Psoas muscle (tissue), 8 donors: ENCODE results near the gene WNT6. TPM values are rescaled to one million over a fixed set of nuclear protein-coding genes. Genes with fewer than 3 reads are reported as not detected.
A peak's percentile ranks its signal among the peaks of the same experiment; 100 is the strongest.

Source experiments
- ATAC-seq, 4 donors: fragments of 200-7000 bp; cut with Tn5 transposase; one replicate each; pipeline ENCODE4 v1.9.1; 2020; ENCODE audit warnings: moderate library complexity in 3 of 4, mild to moderate bottlenecking in 2 of 4
- DNase-seq, 2 donors: peaks; one replicate each; pipeline ENCODE4 v3.0.0-alpha.2; 2020
- H3K27ac ChIP-seq: fragments of 200-600 bp; one replicate; pipeline ENCODE4 v1.8.0; 2022
- H3K27me3 ChIP-seq, 3 donors: fragments of 200-600 bp in 1 of 3; one replicate each; pipeline versions ENCODE4 v1.6.1 to v1.8.0; 2013 to 2022; ENCODE audit warnings: low read length in 2 of 3, mild to moderate bottlenecking in 2 of 3, moderate library complexity in 1 of 3; ENCODE audit not compliant: insufficient read depth in 3 of 3
- H3K36me3 ChIP-seq, 2 donors: fragments of 200-600 bp in 1 of 2; one replicate each; pipeline versions ENCODE4 v1.6.1 to v1.8.0; 2013 to 2022; ENCODE audit warnings: low read depth in 1 of 2, mild to moderate bottlenecking in 1 of 2, moderate library complexity in 1 of 2; ENCODE audit not compliant: insufficient read depth in 1 of 2
- H3K4me1 ChIP-seq: fragments of 200-600 bp; one replicate; pipeline ENCODE4 v1.8.0; 2022
- H3K4me3 ChIP-seq: fragments of 200-600 bp; one replicate; pipeline ENCODE4 v1.8.0; 2022; ENCODE audit warnings: mild to moderate bottlenecking
- H3K9me3 ChIP-seq: fragments of 200-600 bp; one replicate; pipeline ENCODE4 v1.8.0; 2022
- WGBS, 3 donors: extraction: QIAGEN DNeasy Blood & Tissue Kit; methylation state at CpG; one replicate each; pipeline versions ENCODE4 v1.1.6 to v1.1.7; 2013; 5-methylcytosine and 5-hydroxymethylcytosine counted together
- intact Hi-C, 2 donors: fragments of 100-400 bp; cut with DNase I; formaldehyde crosslinking; loops; one replicate each; pipeline versions ENCODE4 v1.11.0 to v1.14.2; 2022
- polyA plus RNA-seq, 3 donors: library from polyadenylated mRNA; stranded (reverse); fragments of 200-250 nt; gene quantifications; one replicate each; pipeline ENCODE4 v1.2.3, GENCODE V29; 2013
- total RNA-seq, 4 donors: library from RNA; stranded (reverse); fragmentation: NEBNext Ultra II Directional in 2 of 4; extraction: Animal tissue kit (Norgen Biotek cat#: 25700) in 2 of 4; gene quantifications; one replicate each; pipeline versions ENCODE4 v1.2.1 to v1.2.4, GENCODE V29; 2021 to 2023
- TF ChIP-seq, protein P1 (sequence below): fragments of 200-600 bp; IDR thresholded peaks from one replicate; pipeline ENCODE4 v1.8.0; 2022; ENCODE audit warnings: antibody characterized with exemption
- donor health status: healthy with polysubstance abuse.
- donor health status: DM: no; HTN: no; CAD: no; lungs with moderate emphysema.
- donor health status: Bipolar disorder and iron deficiency.
- donor health status: healthy.
- donor health status: DM: yes; HTN: yes; CAD: no.
- donor health status: DM: no; HTN: no; CAD: no.
- donor health status: DM: no; HTN: no; CAD: no.
- donor health status: DM: yes; HTN: yes; CAD: no.

WNT6 gene
- total and polyA plus RNA-seq, 7 donors, result 0.05 to 1.0 (median 0.20) TPM

- ATAC-seq (no peak), DNase-seq (peak in 1 of 2 donors; percentile 28)
- TF ChIP-seq, protein P1, sequence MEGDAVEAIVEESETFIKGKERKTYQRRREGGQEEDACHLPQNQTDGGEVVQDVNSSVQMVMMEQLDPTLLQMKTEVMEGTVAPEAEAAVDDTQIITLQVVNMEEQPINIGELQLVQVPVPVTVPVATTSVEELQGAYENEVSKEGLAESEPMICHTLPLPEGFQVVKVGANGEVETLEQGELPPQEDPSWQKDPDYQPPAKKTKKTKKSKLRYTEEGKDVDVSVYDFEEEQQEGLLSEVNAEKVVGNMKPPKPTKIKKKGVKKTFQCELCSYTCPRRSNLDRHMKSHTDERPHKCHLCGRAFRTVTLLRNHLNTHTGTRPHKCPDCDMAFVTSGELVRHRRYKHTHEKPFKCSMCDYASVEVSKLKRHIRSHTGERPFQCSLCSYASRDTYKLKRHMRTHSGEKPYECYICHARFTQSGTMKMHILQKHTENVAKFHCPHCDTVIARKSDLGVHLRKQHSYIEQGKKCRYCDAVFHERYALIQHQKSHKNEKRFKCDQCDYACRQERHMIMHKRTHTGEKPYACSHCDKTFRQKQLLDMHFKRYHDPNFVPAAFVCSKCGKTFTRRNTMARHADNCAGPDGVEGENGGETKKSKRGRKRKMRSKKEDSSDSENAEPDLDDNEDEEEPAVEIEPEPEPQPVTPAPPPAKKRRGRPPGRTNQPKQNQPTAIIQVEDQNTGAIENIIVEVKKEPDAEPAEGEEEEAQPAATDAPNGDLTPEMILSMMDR, result no peak
- 19 to 51% (median 32%) methylated on average over 11 to 24 of the region's 24 CpGs for WGBS, 3 donors
- Histone ChIP-seq H3K4me1 (peaks cover 5% of the 10 kb centered on the region), H3K27me3 (peaks cover 0 to 65% (median 19%) of the 10 kb centered on the region in 3 donors), H3K9me3 (no peaks in the 10 kb centered on the region), H3K4me3 (peak overlapping the region; percentile 26), H3K36me3 (no peaks in the 10 kb centered on the region), H3K27ac (no peak overlapping the region)
- intact Hi-C loops, result no loop called here
Observed at GRCh38 chr2:218880859-218881594, 21.4 kb downstream of the WNT6 start.

DNA sequence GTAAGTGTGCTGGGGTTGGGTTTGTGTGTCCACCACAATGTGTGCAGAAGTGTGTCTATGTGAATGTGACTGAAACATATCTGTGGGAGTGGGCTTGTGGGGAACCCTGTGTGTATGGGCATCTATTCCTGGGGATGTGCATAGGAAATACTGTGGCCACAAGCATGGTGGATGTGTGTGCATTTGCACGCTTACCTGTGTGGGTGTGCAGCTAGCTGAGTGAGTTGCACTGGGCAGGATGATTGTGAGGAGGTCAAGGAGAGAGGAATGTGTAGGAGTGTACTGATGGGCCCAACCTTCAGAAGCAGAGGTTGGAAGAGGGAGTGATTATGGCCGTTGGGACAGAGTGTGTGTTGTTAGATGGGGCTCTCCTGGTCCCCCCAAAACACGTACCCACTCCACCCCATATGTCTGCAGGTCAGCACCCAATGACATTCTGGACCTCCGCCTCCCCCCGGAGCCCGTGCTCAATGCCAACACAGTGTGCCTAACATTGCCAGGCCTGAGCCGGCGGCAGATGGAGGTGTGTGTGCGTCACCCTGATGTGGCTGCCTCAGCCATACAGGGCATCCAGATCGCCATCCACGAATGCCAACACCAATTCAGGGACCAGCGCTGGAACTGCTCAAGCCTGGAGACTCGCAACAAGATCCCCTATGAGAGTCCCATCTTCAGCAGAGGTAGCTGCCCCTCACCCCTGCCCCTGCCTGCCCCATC lies 22.3 kb downstream of the WNT6 start:
- Histone ChIP-seq H3K27me3 (peaks cover 0 to 61% (median 19%) of the 10 kb centered on the region in 3 donors), H3K27ac (no peak overlapping the region), H3K9me3 (no peaks in the 10 kb centered on the region), H3K4me3 (no peak overlapping the region), H3K36me3 (no peaks in the 10 kb centered on the region), H3K4me1 (peaks cover 5% of the 10 kb centered on the region)
- ATAC-seq (no peak), DNase-seq (peak in 1 of 2 donors; percentile 46)
- TF ChIP-seq, protein P1, result no peak
- intact Hi-C loops, result no loop called here
- WGBS, 3 donors, result 78 to 91% (median 80%) methylated on average over 13 of the region's 13 CpGs

- ATAC-seq (no peak), DNase-seq (no peak)
- Histone ChIP-seq H3K27me3 (peaks cover 0 to 61% (median 19%) of the 10 kb centered on the region in 3 donors), H3K4me1 (peaks cover 5% of the 10 kb centered on the region), H3K36me3 (no peaks in the 10 kb centered on the region), H3K9me3 (no peaks in the 10 kb centered on the region), H3K27ac (no peak overlapping the region), H3K4me3 (no peak overlapping the region)
- 79 to 84% (median 81%) methylated on average over 1 of the region's 1 CpG for WGBS, 3 donors
- TF ChIP-seq, protein P1, result no peak
- intact Hi-C loops, result no loop called here
Observed at GRCh38 chr2:218882461-218882816, 22.8 kb downstream of the WNT6 start.

GRCh38 chr2:218882866-218883366 lies 23.3 kb downstream of the WNT6 start:
- Histone ChIP-seq H3K27ac (no peak overlapping the region), H3K36me3 (no peaks in the 10 kb centered on the region), H3K4me3 (peak overlapping the region; percentile 58), H3K27me3 (peaks cover 0 to 57% (median 17%) of the 10 kb centered on the region in 3 donors), H3K9me3 (no peaks in the 10 kb centered on the region), H3K4me1 (peaks cover 5% of the 10 kb centered on the region)
- DNase-seq, result peak in 1 of 2 donors; percentile 33
- TF ChIP-seq, protein P1, result no peak
- intact Hi-C loops, result no loop called here
- ATAC-seq, result no peak
- 57 to 69% (median 58%) methylated on average over 4 of the region's 4 CpGs for WGBS, 3 donors
